OCI-LY1 (cell line): ENCODE measurements around the gene SOS1.

Source experiments
- H2AFZ ChIP-seq: fragments of 200-600 bp; sonication (generic), shearing (Covaris generic); 2 replicates; pipeline ENCODE4 v1.6.0; 2014; ENCODE audit warnings: antibody characterized with exemption, mild to moderate bottlenecking, low read length
- H3F3A ChIP-seq: fragments of 200-600 bp; sonication (generic), shearing (Covaris generic); 2 replicates; pipeline ENCODE4 v1.6.0; 2014; ENCODE audit warnings: mild to moderate bottlenecking, antibody characterized with exemption, low read length, moderate library complexity; ENCODE audit not compliant: insufficient read depth
- H3K27ac ChIP-seq: fragments of 200-600 bp; sonication (generic); 2 replicates; pipeline ENCODE4 v1.5.1; 2014; ENCODE audit warnings: low read length, mixed run types, mild to moderate bottlenecking, low read depth; ENCODE audit not compliant: poor library complexity, severe bottlenecking
- H3K27me3 ChIP-seq: fragments of 200-600 bp; sonication (generic); 2 replicates; pipeline ENCODE4 v1.6.0; 2014; ENCODE audit warnings: antibody characterized with exemption, mild to moderate bottlenecking, low read length, moderate library complexity; ENCODE audit not compliant: insufficient read depth
- H3K36me3 ChIP-seq: fragments of 200-600 bp; sonication (generic); 2 replicates; pipeline ENCODE4 v1.6.1; 2014; ENCODE audit warnings: mild to moderate bottlenecking, antibody characterized with exemption, low read length, moderate library complexity, mixed read lengths; ENCODE audit not compliant: insufficient read depth
- H3K4me1 ChIP-seq: fragments of 200-600 bp; sonication (generic); 2 replicates; pipeline ENCODE4 v1.5.1; 2014; ENCODE audit warnings: mild to moderate bottlenecking, low read length, moderate library complexity; ENCODE audit not compliant: insufficient read depth, severe bottlenecking
- H3K4me2 ChIP-seq: fragments of 200-600 bp; sonication (generic), shearing (Covaris generic); 2 replicates; pipeline ENCODE4 v1.6.1; 2014; ENCODE audit warnings: low read length
- H3K4me3 ChIP-seq: fragments of 200-600 bp; sonication (generic); 2 replicates; pipeline ENCODE4 v1.5.1; 2014; ENCODE audit warnings: low read length, low read depth, mild to moderate bottlenecking, mixed read lengths; ENCODE audit not compliant: poor library complexity, severe bottlenecking
- H3K79me2 ChIP-seq: fragments of 200-600 bp; shearing (Covaris generic); 2 replicates; pipeline ENCODE4 v1.6.1; 2016; ENCODE audit warnings: mixed run types, low read length, mixed read lengths; ENCODE audit not compliant: insufficient read depth
- H3K9ac ChIP-seq: fragments of 200-600 bp; sonication (generic), shearing (Covaris generic); 2 replicates; pipeline ENCODE4 v1.6.1; 2014; ENCODE audit warnings: mild to moderate bottlenecking, low read length, mixed read lengths
- H3K9me2 ChIP-seq: fragments of 200-600 bp; sonication (generic), shearing (Covaris generic); 2 replicates; pipeline ENCODE4 v1.6.1; 2014; ENCODE audit warnings: low read depth, mild to moderate bottlenecking, low read length, mixed read lengths
- H3K9me3 ChIP-seq: fragments of 200-600 bp; shearing (Covaris generic); 2 replicates; pipeline ENCODE4 v1.6.1; 2014; ENCODE audit warnings: low read length, mixed read lengths
- H4K20me1 ChIP-seq: fragments of 200-600 bp; sonication (generic), shearing (Covaris generic); 2 replicates; pipeline ENCODE4 v1.6.0; 2016; ENCODE audit warnings: mild to moderate bottlenecking, low read length; ENCODE audit not compliant: insufficient read depth
- CTCF ChIP-seq: fragments of 200-600 bp; sonication (generic), shearing (Covaris generic); IDR thresholded peaks from 2 replicates; pipeline ENCODE4 v1.5.1; 2017; ENCODE audit warnings: mild to moderate bottlenecking, antibody characterized with exemption, low read length, moderate library complexity, mixed read lengths
- EZH2 ChIP-seq: fragments of 200-600 bp; sonication (generic), shearing (Covaris generic); IDR thresholded peaks from 2 replicates; pipeline ENCODE4 v1.8.0; 2017; ENCODE audit warnings: borderline replicate concordance, mixed run types, mild to moderate bottlenecking, antibody characterized with exemption, low read length, moderate library complexity, mixed read lengths

The SOS1 gene

GRCh38 chr2:39107724-39108273, 13.1 kb downstream of the SOS1 start:
- peaks cover 9% of the 10 kb centered on the region; the same call in 1 of the 2 replicates for H3K36me3 ChIP-seq
- no peaks in the 10 kb centered on the region for H3K9me2 ChIP-seq
- TF ChIP-seq EZH2 (no peak), CTCF (no peak)
- no peaks in the 10 kb centered on the region for H3K27me3 ChIP-seq
- H4K20me1 ChIP-seq: no peaks in the 10 kb centered on the region
- H3K79me2 ChIP-seq: peaks cover 75% of the 10 kb centered on the region
- H3K9ac ChIP-seq: no peak overlapping the region
- peaks cover 22% of the 10 kb centered on the region for H3K4me1 ChIP-seq
- H3K4me2 ChIP-seq: no peak overlapping the region
- no peak overlapping the region for H3K4me3 ChIP-seq
- no peak overlapping the region for H3K27ac ChIP-seq
- H2AFZ ChIP-seq: no peak overlapping the region
- H3F3A ChIP-seq: no peaks in the 10 kb centered on the region
- H3K9me3 ChIP-seq: no peaks in the 10 kb centered on the region

GRCh38 chr2:39107156-39107555, 13.7 kb downstream of the SOS1 start:
- Histone ChIP-seq H3K79me2 (peaks cover 82% of the 10 kb centered on the region), H4K20me1 (no peaks in the 10 kb centered on the region), H3K9ac (no peak overlapping the region), H3K27ac (no peak overlapping the region), H3F3A (no peaks in the 10 kb centered on the region), H3K4me1 (peaks cover 22% of the 10 kb centered on the region), H2AFZ (no peak overlapping the region), H3K36me3 (peaks cover 6% of the 10 kb centered on the region; the same call in 1 of the 2 replicates), H3K4me3 (no peak overlapping the region), H3K9me3 (no peaks in the 10 kb centered on the region), H3K9me2 (no peaks in the 10 kb centered on the region), H3K4me2 (no peak overlapping the region), H3K27me3 (no peaks in the 10 kb centered on the region)
- no peak for TF ChIP-seq EZH2
- TF ChIP-seq CTCF: no peak

DNA sequence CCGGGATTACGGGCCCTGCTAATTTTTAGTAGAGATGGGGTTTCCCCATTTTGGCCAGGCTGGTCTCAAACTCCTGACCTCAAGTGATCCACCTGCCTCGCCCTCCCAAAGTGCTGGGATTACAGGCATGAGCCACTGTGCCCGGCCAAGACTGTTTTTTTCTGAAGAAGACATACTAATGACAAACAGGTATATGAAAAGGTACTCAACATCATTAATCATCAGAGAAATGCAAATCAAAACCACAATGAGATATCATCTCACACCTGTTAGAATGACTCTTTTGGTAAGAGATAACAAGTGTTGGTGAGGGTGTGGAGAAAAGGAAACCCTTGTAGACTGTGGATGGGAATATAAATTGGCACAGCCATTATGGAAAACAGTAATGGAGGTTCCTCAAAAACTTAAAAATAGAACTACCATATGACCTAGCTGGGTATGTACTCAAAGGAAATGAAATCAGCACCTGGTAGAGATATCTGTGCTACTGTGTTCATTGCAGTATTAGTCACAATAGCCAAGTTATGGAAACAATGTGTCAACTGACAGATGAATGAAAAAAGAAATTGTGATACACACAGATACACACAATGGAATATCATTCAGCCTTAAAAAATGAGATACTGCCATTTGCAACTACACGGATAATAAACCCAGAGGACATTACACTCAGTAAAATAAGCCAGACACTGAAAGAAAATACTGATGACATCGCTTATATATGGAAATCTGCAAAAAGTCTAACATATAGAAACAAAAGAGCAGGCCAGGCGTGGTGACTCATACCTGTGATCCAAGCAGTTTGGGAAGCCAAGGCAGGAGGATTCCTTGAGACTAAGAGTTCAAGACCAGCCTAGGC, 20.8 kb downstream of the SOS1 start:
- TF ChIP-seq CTCF (no peak), EZH2 (no peak)
- no peak overlapping the region for H2AFZ ChIP-seq
- H3K27ac ChIP-seq: peak overlapping the region; percentile 23
- H3K36me3 ChIP-seq: peaks cover 8% of the 10 kb centered on the region; the same call in 1 of the 2 replicates
- H3K9ac ChIP-seq: no peak overlapping the region
- no peaks in the 10 kb centered on the region for H3K9me2 ChIP-seq
- H3K4me1 ChIP-seq: peaks cover 26% of the 10 kb centered on the region
- H3F3A ChIP-seq: no peaks in the 10 kb centered on the region
- no peaks in the 10 kb centered on the region for H3K9me3 ChIP-seq
- no peak overlapping the region for H3K4me2 ChIP-seq
- H3K27me3 ChIP-seq: no peaks in the 10 kb centered on the region
- no peaks in the 10 kb centered on the region for H4K20me1 ChIP-seq
- no peak overlapping the region for H3K4me3 ChIP-seq
- H3K79me2 ChIP-seq: peaks cover 96% of the 10 kb centered on the region
